GM10248 (cell line): ENCODE data around the gene DDX41.

ENCODE experiments used
- CTCF ChIA-PET: fragments of 300-600 bp; sonication (Branson Sonifier 250); formaldehyde crosslinking; extraction: SDS; loops from one replicate; lab custom pipeline; 2021; ENCODE audit warnings: antibody characterized with exemption; lab: Yijun Ruan, JAX
- POLR2A ChIA-PET: fragments of 350-650 bp; sonication (Branson Sonifier 250); formaldehyde crosslinking; extraction: SDS; loops from one replicate; lab custom pipeline; 2020; ENCODE audit warnings: antibody characterized with exemption; lab: Yijun Ruan, JAX
- DNase-seq: peaks from one replicate; pipeline ENCODE4 v3.0.0; 2012; ENCODE audit errors: extremely low spot score
- CTCF ChIP-seq: IDR thresholded peaks from 2 replicates; pipeline ENCODE4 v1.5.1; 2012; ENCODE audit warnings: mild to moderate bottlenecking, low read depth; ENCODE audit errors: extremely low read depth, missing control alignments, control extremely low read depth

DDX41 gene

DNA sequence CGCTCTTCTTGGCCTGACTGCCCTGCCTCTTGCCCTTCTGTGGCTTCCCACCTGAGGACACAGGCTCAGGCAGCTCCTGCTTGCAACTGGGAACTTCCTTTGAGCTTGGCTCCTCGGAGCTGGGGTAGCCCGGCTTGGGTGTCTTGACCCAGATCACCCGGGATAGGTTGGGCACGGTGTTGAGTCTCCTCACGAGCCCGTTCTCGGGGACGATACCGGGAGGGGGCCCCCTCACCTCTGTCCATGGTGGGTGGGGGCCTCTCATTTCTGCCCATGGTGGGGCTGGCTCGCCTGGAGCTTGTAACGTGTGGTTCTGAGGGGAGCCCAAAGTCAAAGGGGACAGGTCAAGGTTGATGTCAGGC, 7.8 kb upstream of the DDX41 start:
- ChIA-PET POLR2A (no interaction called here), CTCF (interaction anchor here (0.7 to 1.7 kb wide), 8 partner anchors 9 to 121 kb away, joined by 3 to 4 read pairs (median 3); no protein-coding TSS in a partner anchor)
- no peak for DNase-seq
- no peak for TF ChIP-seq CTCF

DNA sequence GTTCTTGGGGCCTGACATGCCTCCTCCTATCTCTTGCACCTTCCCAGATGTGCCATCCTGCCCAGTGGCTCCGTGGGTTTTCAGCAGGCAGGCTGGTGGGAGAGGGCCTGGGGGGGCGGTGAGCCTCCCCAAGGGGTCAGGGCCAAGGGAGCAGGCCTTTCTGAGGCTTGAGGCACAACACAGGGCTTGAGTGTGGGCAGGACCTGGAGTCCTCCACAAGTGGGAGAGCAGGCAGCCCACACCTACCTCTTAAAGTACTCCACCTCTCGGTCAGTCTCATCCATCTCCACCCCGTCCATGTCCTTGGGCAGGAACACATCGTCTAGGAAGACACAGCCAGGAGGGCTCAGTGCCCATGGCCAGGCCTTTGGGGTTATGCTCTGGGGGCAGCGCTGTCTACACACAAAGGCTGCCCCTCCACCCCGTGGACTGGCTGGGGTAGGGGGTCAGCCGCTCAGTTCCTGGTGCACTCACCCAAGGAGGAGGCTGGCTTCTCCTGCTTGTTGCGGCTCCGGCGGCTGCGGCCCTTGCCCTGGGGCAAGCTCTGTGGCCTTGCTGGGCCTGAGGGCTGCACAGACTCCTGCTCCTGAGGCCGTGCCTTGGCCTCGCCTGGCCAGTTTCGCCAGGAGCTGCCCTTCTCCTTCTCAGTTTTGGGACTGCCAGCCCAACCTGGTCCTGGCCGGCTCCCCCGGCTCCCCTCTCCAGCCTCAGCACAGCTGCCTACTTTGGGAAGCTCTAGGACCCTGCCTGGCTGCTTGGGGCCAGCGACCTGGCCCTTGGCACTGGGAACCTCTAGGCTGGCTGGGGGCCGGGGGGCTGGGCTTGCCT, 7.2 kb upstream of the DDX41 start:
- DNase-seq: no peak
- POLR2A ChIA-PET: no interaction called here
- no peak for TF ChIP-seq CTCF
- CTCF ChIA-PET: interaction anchor here (1.1 to 1.7 kb wide), 5 partner anchors 10 to 120 kb away, joined by 3 to 4 read pairs (median 4); no protein-coding TSS in a partner anchor

DNA sequence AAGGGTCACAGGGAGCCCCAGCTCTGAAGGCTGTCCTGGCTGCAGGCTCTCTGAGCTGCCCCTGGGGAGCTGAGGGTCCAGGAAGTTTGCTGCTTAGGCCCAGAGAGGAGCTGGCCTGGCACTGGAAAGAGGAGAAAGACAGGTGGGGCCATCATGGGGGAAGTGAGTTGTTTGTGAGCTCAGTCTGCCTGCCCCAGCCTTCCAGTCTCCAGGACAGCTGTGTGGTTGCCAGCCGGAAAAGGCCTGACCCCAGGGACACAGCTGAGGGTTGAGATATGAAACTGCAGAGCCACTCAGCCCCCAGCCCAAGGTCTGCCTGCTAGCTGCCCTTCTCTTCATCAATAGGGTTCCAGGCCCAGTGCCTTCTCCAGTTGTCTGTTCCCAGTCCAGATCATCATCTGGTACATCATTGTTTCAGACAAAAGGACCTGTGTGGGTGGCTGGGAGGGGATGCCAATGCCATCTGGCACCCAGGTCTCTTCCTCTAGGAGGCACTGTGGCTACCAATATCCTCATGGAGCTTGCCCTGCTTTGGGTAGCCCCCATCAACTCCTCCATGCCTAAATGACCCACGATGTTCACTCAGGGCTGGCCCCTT, 4.3 kb upstream of the DDX41 start:
- TF ChIP-seq CTCF: no peak
- CTCF ChIA-PET: interaction anchor here (0.9 to 1.3 kb wide), 5 partner anchors 10 to 21 kb away, joined by 3 to 7 read pairs (median 5); no protein-coding TSS in a partner anchor

DNA sequence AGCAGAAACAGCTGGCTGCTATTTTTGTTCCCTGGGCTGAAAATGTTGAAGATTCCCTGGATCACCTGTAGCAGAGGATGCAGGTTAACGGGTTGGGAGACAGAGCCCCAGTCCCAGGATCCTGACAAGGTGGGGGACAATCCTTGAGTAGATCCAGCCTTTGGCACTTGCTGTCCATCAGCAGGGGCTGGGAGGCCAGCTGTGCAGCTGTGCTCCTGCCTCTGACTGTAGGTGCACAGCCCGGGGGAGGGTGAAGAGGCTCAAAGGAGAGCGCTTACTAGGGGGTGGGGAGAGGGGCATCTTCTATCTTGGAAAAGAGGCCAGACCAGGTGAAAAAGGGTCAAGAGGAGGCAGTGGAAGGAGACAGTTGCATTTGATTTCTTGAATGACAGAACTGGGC, 3.5 kb upstream of the DDX41 start:
- no peak for TF ChIP-seq CTCF
- CTCF ChIA-PET: interaction anchor here (1.3 to 1.6 kb wide), 2 partner anchors 10 to 118 kb away, joined by 4 to 7 read pairs; no protein-coding TSS in a partner anchor
- DNase-seq: no peak
- POLR2A ChIA-PET: no interaction called here

More for the DNA sequence above, 4.3 kb upstream of the DDX41 start:
- POLR2A ChIA-PET: interaction anchor here (0.9 kb wide), 1 partner anchor 12 kb away, joined by 3 read pairs; no protein-coding TSS in a partner anchor
- DNase-seq: no peak

GRCh38 chr5:177519463-177520235, 2.9 kb upstream of the DDX41 start:
- no peak for TF ChIP-seq CTCF
- CTCF ChIA-PET: interaction anchor here (1.0 to 1.6 kb wide), 2 partner anchors 115 to 117 kb away, joined by 4 read pairs; no protein-coding TSS in a partner anchor
- POLR2A ChIA-PET: interaction anchor here (0.5 kb wide), 1 partner anchor 74 kb away, joined by 4 read pairs; no protein-coding TSS in a partner anchor
- DNase-seq: no peak

GRCh38 chr5:177515580-177515979, 1.2 kb downstream of the DDX41 start:
- TF ChIP-seq CTCF: no peak
- POLR2A ChIA-PET: no interaction called here
- CTCF ChIA-PET: interaction anchor here (0.6 to 2.9 kb wide), 8 partner anchors 9 to 125 kb away, joined by 3 to 22 read pairs (median 3); partner anchors contain the start of gene B4GALT7
- no peak for DNase-seq
